ENCODE measurements around the gene DAZAP1. TPM values are rescaled to one million over a fixed set of nuclear protein-coding genes. Genes with fewer than 3 reads are reported as not detected.

DAZAP1 gene
- total and polyA plus RNA-seq, 2 of the 4 experiments (the other 2 are of a cell fraction): 22.0 to 62.8 TPM

DNA sequence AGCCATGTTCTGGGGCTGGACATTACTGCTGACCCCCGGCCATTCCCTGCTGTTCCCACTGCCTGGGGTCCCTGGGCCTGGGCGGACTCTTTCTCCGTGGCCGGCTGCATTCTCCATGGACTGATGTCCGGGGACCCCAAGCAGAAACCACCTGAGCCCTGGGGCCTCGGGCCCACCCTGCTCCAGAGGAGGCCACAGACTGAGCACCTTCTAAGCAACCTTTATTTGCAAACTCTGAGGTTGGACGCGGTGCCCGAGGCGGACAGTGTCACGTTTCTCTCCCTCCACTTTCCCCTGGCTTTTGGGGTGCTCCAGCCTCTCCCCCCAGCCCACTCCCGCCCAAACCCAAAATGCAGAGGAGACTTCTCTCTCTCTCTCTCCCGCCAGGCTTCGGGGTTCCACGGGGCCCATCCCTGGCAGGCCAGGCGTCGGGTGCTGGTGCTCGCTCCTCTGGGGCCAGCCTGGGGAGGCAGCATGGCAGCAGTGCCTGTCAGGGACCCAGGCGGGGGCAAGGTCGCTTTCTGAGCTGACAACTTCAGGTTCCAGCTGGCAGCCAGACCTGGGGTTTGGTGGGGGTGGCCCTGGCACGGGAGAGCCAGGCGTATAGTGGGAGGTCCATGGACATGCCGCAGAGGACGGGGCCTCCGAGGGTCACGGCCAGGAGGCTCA lies 74.0 kb downstream of the DAZAP1 start:
- Histone ChIP-seq H3K27me3 (ENCODE audit: control insufficient read depth, insufficient read depth, low read length) (no peaks in the 10 kb centered on the region), H3K14ac (replicated peaks; ENCODE audit: low read depth, low read length) (no peak overlapping the region), H2BK120ac (ENCODE audit: low read depth, low read length) (no peak overlapping the region), H4K20me1 (ENCODE audit: insufficient read depth, low read length) (peaks cover 5% of the 10 kb centered on the region), H3K9me3 (ENCODE audit: control insufficient read depth, insufficient read depth, low read length) (no peaks in the 10 kb centered on the region), H3K56ac (ENCODE audit: extremely low read depth, insufficient read depth, low read length) (no peak overlapping the region), H2AFZ (replicated peaks; ENCODE audit: low read length, poor library complexity) (no peak overlapping the region), H3K4me1 (ENCODE audit: control insufficient read depth, insufficient read depth, low read length) (no peaks in the 10 kb centered on the region), H3K4me2 (ENCODE audit: low read depth, low read length) (no peak overlapping the region), H3K79me1 (ENCODE audit: low read depth in 1 of 2, low read length in 2 of 2) (peaks cover 10 to 20% of the 10 kb centered on the region in 2 experiments), H3K9me1 (ENCODE audit: insufficient read depth, low read length) (0 out of 2 replicates have a peak, but pooled peaks cover 3% of the 10 kb centered on the region), H2BK20ac (ENCODE audit: low read depth, low read length) (no peak overlapping the region), H2BK15ac (ENCODE audit: low read depth, low read length) (no peak overlapping the region), H3K4me3 (ENCODE audit: insufficient read depth, low read depth, low read length) (no peak overlapping the region), H3K4ac (ENCODE audit: low read depth, low read length) (no peak overlapping the region), H2AK5ac (ENCODE audit: low read depth, low read length) (no peak overlapping the region), H3K18ac (ENCODE audit: low read depth, low read length) (no peak overlapping the region), H3K27ac (ENCODE audit: insufficient read depth, low read length) (no peak overlapping the region), H3K23ac (ENCODE audit: low read depth, low read length) (no peak overlapping the region), H3K36me3 (ENCODE audit: control insufficient read depth, insufficient read depth, low read length) (peaks cover 5% of the 10 kb centered on the region; the same call in 1 of the 2 replicates), H2AK9ac (replicated peaks; ENCODE audit: low read depth, low read length, poor library complexity) (no peak overlapping the region), H4K8ac (ENCODE audit: low read depth in 2 of 2, low read length in 2 of 2) (no peak overlapping the region), H2BK5ac (ENCODE audit: low read depth, low read length, poor library complexity, severe bottlenecking) (no peak overlapping the region), H4K91ac (ENCODE audit: insufficient read depth, low read depth, low read length) (no peak overlapping the region), H4K5ac (ENCODE audit: low read depth, low read length) (no peak overlapping the region), H3K9ac (ENCODE audit: low read depth, low read length) (no peak overlapping the region)
- ChIA-PET POLR2A (ENCODE audit: unreplicated experiment) (no interaction called here), CTCF (no interaction called here)
- no peak for TF ChIP-seq FOS (IDR thresholded peaks at IDR 0.05; ENCODE audit: low read depth, low read length)
- TF ChIP-seq MAZ (IDR thresholded peaks at IDR 0.05; ENCODE audit: borderline replicate concordance, low read depth, low read length): no peak
- no peak for TF ChIP-seq MXI1 (IDR thresholded peaks at IDR 0.05; ENCODE audit: borderline replicate concordance, low read depth, low read length)
- no peak for TF ChIP-seq RCOR1 (IDR thresholded peaks at IDR 0.05; ENCODE audit: insufficient replicate concordance, low read length)
- no peak for TF ChIP-seq CHD1 (IDR thresholded peaks at IDR 0.05; ENCODE audit: low read depth, low read length)
- no peak for TF ChIP-seq POLR2A (IDR thresholded peaks at IDR 0.05; ENCODE audit: low read depth, low read length)
- TF ChIP-seq MAFK (IDR thresholded peaks at IDR 0.05; ENCODE audit: low read depth, low read length): no peak
- TF ChIP-seq SMC3 (IDR thresholded peaks at IDR 0.05; ENCODE audit: low read depth, low read length): no peak
- no peak for TF ChIP-seq ELK1 (IDR thresholded peaks at IDR 0.05; ENCODE audit: borderline replicate concordance, low read depth, low read length)
- TF ChIP-seq RFX5 (IDR thresholded peaks at IDR 0.05; ENCODE audit: low read depth, low read length): no peak
- no peak for TF ChIP-seq CEBPB (IDR thresholded peaks at IDR 0.05; ENCODE audit: low read depth, low read length)
- DNase-seq (no peak), ATAC-seq (ENCODE audit: low read depth) (no peak)
- no TSS peak for BruUV-seq (replicated peaks)
- dilution Hi-C loops (cut with HindIII; ENCODE audit: low sequenced_read_pairs, unreplicated experiment) (no loop called here), in situ Hi-C loops (cut with MboI; ENCODE audit: low sequenced_read_pairs) (no loop called here), intact Hi-C loops (cut with micrococcal nuclease) (no loop called here)
- WGBS, 2 experiments (ENCODE audit: extremely low coverage in 2 of 2, insufficient read length in 1 of 2): 80% methylated on average over 10 of the region's 26 CpGs; no CpG with 5 or more reads in 1 of the 2 experiments
